NT2/D1 (cell line): Measurements from ENCODE around the gene LRIG3.

Experiments used
- SUZ12 ChIP-seq: IDR thresholded peaks from 2 replicates; pipeline ENCODE4 v1.6.1; 2011; ENCODE audit not compliant: insufficient read length, insufficient read depth; ENCODE audit errors: extremely low read depth
- YY1 ChIP-seq: IDR thresholded peaks from 2 replicates; pipeline ENCODE4 v1.6.1; 2011; ENCODE audit not compliant: insufficient read length, insufficient read depth
- ZNF274 ChIP-seq: IDR thresholded peaks from 2 replicates; pipeline ENCODE4 v1.6.1; 2011; ENCODE audit warnings: mild to moderate bottlenecking, low read depth, low read length

GRCh38 chr12:58915634-58916033, 4.7 kb downstream of the LRIG3 start:
- TF ChIP-seq ZNF274 (no peak), SUZ12 (no peak), YY1 (no peak)
